HepG2 (cell line): ENCODE measurements around the gene SNCAIP. TPM values are rescaled to one million over a fixed set of nuclear protein-coding genes. Genes with fewer than 3 reads are reported as not detected.

ENCODE experiments used
- ATAC-seq: fragments of 200-7000 bp; cut with Tn5 transposase; 3 replicates; pipeline ENCODE4 v1.9.1; 2020; ENCODE audit warnings: mild to moderate bottlenecking, moderate library complexity
- BruUV-seq: library from RNA; stranded (reverse); fragments of 400-500 nt; replicated peaks from 2 replicates; lab custom pipeline; 2021; lab: Mats Ljungman, UMichigan
- CTCF ChIA-PET: fragments of 300-600 bp; formaldehyde crosslinking; extraction: SDS; loops from one replicate; lab custom pipeline; 2021; ENCODE audit warnings: low total read pairs, inconsistent platforms, low intra/inter-chr PET ratio; lab: Yijun Ruan, JAX
- POLR2A ChIA-PET: fragments of 350-600 bp; sonication (Branson Sonifier 250); formaldehyde crosslinking; loops from one replicate; lab custom pipeline; 2020; ENCODE audit warnings: antibody characterized with exemption, inconsistent platforms; lab: Yijun Ruan, JAX
- DNase-seq: peaks from one replicate; pipeline ENCODE4 v3.0.0-alpha.2; 2015; ENCODE audit warnings: low spot score
- FAIRE-seq: peaks from 3 replicates; lab custom pipeline; 2011; peaks lifted over from hg19 to GRCh38; lab: Jason Lieb, UNC
- H2AFZ ChIP-seq: one replicate; pipeline ENCODE4 v1.6.1; 2011; ENCODE audit warnings: low read length, inconsistent platforms
- H3K27ac ChIP-seq: fragments of 300-600 bp; 3 replicates; pipeline ENCODE4 v1.8.0; 2011; ENCODE audit warnings: mixed run types, mild to moderate bottlenecking, mixed read lengths, low read length, inconsistent platforms; ENCODE audit not compliant: insufficient read depth; ENCODE audit errors: extremely low read length
- H3K27me3 ChIP-seq, 2 experiments: fragments of 200-600 bp in 1 of 2; 2 replicates in 1 of 2; 3 replicates in 1 of 2; pipeline versions ENCODE4 v1.6.0 to v1.8.0; 2011; ENCODE audit warnings: low read length in 2 of 2, mild to moderate bottlenecking in 2 of 2, moderate library complexity in 2 of 2, inconsistent platforms in 1 of 2; ENCODE audit not compliant: insufficient read depth in 2 of 2, control insufficient read depth in 1 of 2
- H3K36me3 ChIP-seq, 2 experiments: fragments of 200-600 bp in 1 of 2; replicated peaks in 1 of 2; 2 replicates in 1 of 2; 3 replicates in 1 of 2; pipeline versions ENCODE4 v1.5.1 to v1.8.0; 2011; ENCODE audit warnings: low read length in 2 of 2, inconsistent platforms in 1 of 2; ENCODE audit not compliant: insufficient read depth in 2 of 2, control insufficient read depth in 1 of 2
- H3K4me1 ChIP-seq: 2 replicates; pipeline ENCODE4 v1.5.1; 2012; ENCODE audit warnings: low read length, inconsistent platforms; ENCODE audit not compliant: insufficient read depth
- H3K4me2 ChIP-seq: 2 replicates; pipeline ENCODE4 v1.6.0; 2011; ENCODE audit warnings: low read depth, low read length, inconsistent platforms
- H3K4me3 ChIP-seq, 3 experiments: fragments of 200-600 bp in 1 of 3; sonication (generic), shearing (Covaris generic) in 1 of 3; replicated peaks in 1 of 3; 2 replicates each; pipeline ENCODE4 v1.5.1; 2011 to 2016; ENCODE audit warnings: low read length in 3 of 3, inconsistent platforms in 2 of 3, low read depth in 2 of 3, mild to moderate bottlenecking in 2 of 3, control low read depth in 1 of 3, mixed read lengths in 1 of 3; ENCODE audit not compliant: insufficient read depth in 1 of 3
- H3K79me2 ChIP-seq: one replicate; pipeline ENCODE4 v1.6.1; 2011; ENCODE audit warnings: low read length, inconsistent platforms; ENCODE audit not compliant: insufficient read depth
- H3K9ac ChIP-seq: 2 replicates; pipeline ENCODE4 v1.6.0; 2011; ENCODE audit warnings: mild to moderate bottlenecking, low read depth, low read length, inconsistent platforms; ENCODE audit not compliant: insufficient read depth
- H3K9me3 ChIP-seq: 2 replicates; pipeline ENCODE4 v1.5.1; 2012; ENCODE audit warnings: mild to moderate bottlenecking, low read length
- H4K20me1 ChIP-seq: 2 replicates; pipeline ENCODE4 v1.6.0; 2011; ENCODE audit warnings: inconsistent platforms, mild to moderate bottlenecking, low read length, moderate library complexity; ENCODE audit not compliant: insufficient read depth
- CTCF ChIP-seq: sonication (generic); formaldehyde crosslinking; IDR thresholded peaks from 2 replicates; pipeline ENCODE4 v1.5.0; 2020; ENCODE audit warnings: mild to moderate bottlenecking, missing genetic modification reagents, moderate library complexity
- HNRNPLL ChIP-seq: fragments of 200-400 bp; formaldehyde crosslinking; IDR thresholded peaks from 2 replicates; pipeline ENCODE4 v1.6.1; 2017; ENCODE audit warnings: mild to moderate bottlenecking, low read depth, low read length; ENCODE audit not compliant: poor library complexity, severe bottlenecking
- PRDM4 ChIP-seq: sonication (generic); formaldehyde crosslinking; IDR thresholded peaks from 2 replicates; pipeline ENCODE4 v1.9.0; 2021; ENCODE audit warnings: missing genetic modification reagents, borderline replicate concordance
- SSRP1 ChIP-seq: IDR thresholded peaks from 2 replicates; pipeline ENCODE4 v1.6.1; 2016; ENCODE audit warnings: control low read depth
- STAG1 ChIP-seq: sonication (generic); formaldehyde crosslinking; IDR thresholded peaks from 2 replicates; pipeline ENCODE4 v1.4.0; 2020; ENCODE audit warnings: missing genetic modification reagents
- SUZ12 ChIP-seq: fragments of 150-350 bp; IDR thresholded peaks from 2 replicates; pipeline ENCODE4 v1.6.1; 2014; ENCODE audit warnings: low read depth, low read length
- TFDP2 ChIP-seq: sonication (generic); formaldehyde crosslinking; IDR thresholded peaks from 2 replicates; pipeline ENCODE4 v1.4.0; 2020; ENCODE audit warnings: missing genetic modification reagents
- ZMAT5 ChIP-seq: sonication (generic); formaldehyde crosslinking; IDR thresholded peaks from 2 replicates; pipeline ENCODE4 v1.5.0; 2020; ENCODE audit warnings: mild to moderate bottlenecking, low read depth, missing genetic modification reagents, borderline replicate concordance
- whole genome bisulfite sequencing: methylation state at CpG from one replicate; pipeline ENCODE4 v1.1.6; 2017; ENCODE audit warnings: low lambda C conversion rate; 5-methylcytosine and 5-hydroxymethylcytosine counted together
- in situ Hi-C: cut with HindIII; loops from 2 replicates; pipeline ENCODE4 v1.10.0; 2017; ENCODE audit warnings: low pct_unique_long_range_greater_than_20kb; ENCODE audit not compliant: extremely low pct_ligation_motif_present
- intact Hi-C: fragments of 100-400 bp; cut with micrococcal nuclease; formaldehyde crosslinking; loops from one replicate; pipeline ENCODE4 v1.10.0; 2022; ENCODE audit not compliant: unreplicated experiment
- polyA plus RNA-seq, 8 experiments: library from polyadenylated mRNA; depleted of rRNA in 3 of 8; stranded (reverse) in 7 of 8; unstranded in 1 of 8; fragments of >200 nt; fragmentation: Illumina TruSeq in 4 of 8; extraction: Trizol in 4 of 8; gene quantifications; 2 replicates each; pipeline versions ENCODE4 v1.2.1 to v1.2.3, GENCODE V29; 2011 to 2016; ENCODE audit warnings: low read depth in 4 of 8, missing spikeins in 1 of 8, mixed read lengths in 1 of 8; ENCODE audit not compliant: insufficient read depth in 1 of 8
- total RNA-seq, 5 experiments: library from RNA; depleted of rRNA; stranded (reverse); fragments of >200 nt; fragmentation: Illumina TruSeq; extraction: Trizol; gene quantifications; 2 replicates each; pipeline ENCODE4 v1.2.3, GENCODE V29; 2016; ENCODE audit warnings: low read depth in 1 of 5

SNCAIP gene
- total and polyA plus RNA-seq, 2 of the 13 experiments (the other 11 are each of a cell fraction or from before 2014, with no cell fraction given), result not detected

- Histone ChIP-seq H3K4me1 (no peaks in the 10 kb centered on the region), H2AFZ (no peak overlapping the region), H3K27me3 (no peaks in the 10 kb centered on the region), H3K79me2 (no peaks in the 10 kb centered on the region), H3K27ac (no peak overlapping the region), H3K4me2 (no peak overlapping the region), H3K36me3 (no peaks in the 10 kb centered on the region), H3K9me3 (no peaks in the 10 kb centered on the region)
- ATAC-seq (peak; percentile 77), DNase-seq (peak; percentile 6), FAIRE-seq (no peak)
- BruUV-seq, result no TSS peak
- intact Hi-C loops (no loop called here), in situ Hi-C loops (no loop called here)
- TF ChIP-seq SUZ12 (no peak), CTCF (CRISPR knock-in tag) (peak; percentile 41), HNRNPLL (no peak), TFDP2 (CRISPR knock-in tag) (no peak), STAG1 (peak; percentile 49), SSRP1 (no peak), ZMAT5 (CRISPR knock-in tag) (no peak), PRDM4 (CRISPR knock-in tag) (no peak)
- TF ChIP-seq, all 625 proteins: peak for 2
- no peaks in the 10 kb centered on the region for H4K20me1 ChIP-seq
- H3K4me3 ChIP-seq, result no peak overlapping the region
- POLR2A ChIA-PET, result no interaction called here
- H3K9ac ChIP-seq, result no peak overlapping the region
- CTCF ChIA-PET, result no interaction called here
- 73% methylated on average over 8 of the region's 8 CpGs for WGBS
These were observed 146.3 kb downstream of the SNCAIP start for GRCh38 chr5:122458278-122458872.
